ENCODE results near the gene GRAMD1B.

- TF ChIP-seq PHF8 (IDR thresholded peaks at IDR 0.05; ENCODE audit: borderline replicate concordance, low read depth) (no peak), CTCF (IDR thresholded peaks at IDR 0.05) (no peak), POLR2A (IDR thresholded peaks at IDR 0.05; ENCODE audit: low read length) (no peak), NR3C1 (IDR thresholded peaks at IDR 0.05) (no peak), REST (IDR thresholded peaks at IDR 0.05) (no peak), TFCP2L1 (CRISPR knock-in tag; IDR thresholded peaks at IDR 0.05) (no peak), CBX2 (IDR thresholded peaks at IDR 0.05; ENCODE audit: borderline replicate concordance, low read depth) (no peak), USF2 (IDR thresholded peaks at IDR 0.05) (no peak), BHLHE40 (IDR thresholded peaks at IDR 0.05; ENCODE audit: low read depth, low read length) (no peak)
Measured at GRCh38 chr11:123518496-123519054, 88.5 kb downstream of the GRAMD1B start.
